ENCODE data around the gene PRG2. TPM values are rescaled to one million over a fixed set of nuclear protein-coding genes. Genes with fewer than 3 reads are reported as not detected.
A peak's percentile ranks its signal among the peaks of the same experiment; 100 is the strongest.

Gene PRG2
- total RNA-seq, 4 donors from 2014 or later, result 0.33 TPM; not detected in 3

DNA sequence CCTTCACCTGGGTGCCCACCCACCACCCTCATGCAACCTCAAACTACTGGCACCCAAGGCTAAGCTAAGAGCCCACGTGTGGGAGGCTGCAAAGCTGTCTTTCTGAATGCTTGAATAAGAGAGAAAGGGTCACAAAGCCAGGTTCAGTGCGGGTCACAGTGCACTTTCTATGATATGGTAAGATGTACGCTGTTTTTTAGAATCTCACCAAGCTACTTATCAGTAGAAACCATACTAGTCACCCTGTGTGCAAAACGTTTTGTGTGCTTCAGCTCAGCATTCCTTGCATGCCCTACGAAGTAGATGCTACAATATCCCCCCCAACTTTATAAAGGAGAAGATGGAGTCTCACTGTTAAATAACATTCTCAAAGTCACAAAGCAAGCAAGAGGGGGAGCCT lies 37.4 kb downstream of the PRG2 start:
- no peak overlapping the region for H3K27ac ChIP-seq (replicated peaks in 1 of 4)
- intact Hi-C loops (cut with DNase I), result loop anchor here (5.0 kb wide), 1 partner anchor 511 kb away; no protein-coding TSS in a partner anchor
- 56% methylated on average over 5 of the region's 5 CpGs for WGBS

GRCh38 chr11:57349491-57350274 lies 40.8 kb downstream of the PRG2 start:
- Histone ChIP-seq H3K27me3 (no peaks in the 10 kb centered on the region), H3K4me1 (peaks cover 3 to 19% (median 10%) of the 10 kb centered on the region in 4 donors), H3K36me3 (no peaks in the 10 kb centered on the region), H3K9me3 (no peaks in the 10 kb centered on the region), H3K4me3 (no peak overlapping the region), H3K27ac (replicated peaks in 1 of 4) (peak overlapping the region in 1 of 4 donors; percentile 7)
- WGBS, result 22% methylated on average over 31 of the region's 31 CpGs
- TF ChIP-seq EP300 (IDR thresholded peaks at IDR 0.05), result no peak
- TF ChIP-seq POLR2A (IDR thresholded peaks at IDR 0.05; ENCODE audit: low read depth), result no peak
- peak in 1 of 2 donors; percentile 40 for TF ChIP-seq POLR2AphosphoS5 (IDR thresholded peaks at IDR 0.05)
- TF ChIP-seq CTCF (IDR thresholded peaks at IDR 0.05), result peak; percentile 73 to 99 (median 88)
- no peak for DNase-seq (ENCODE audit: extremely low spot score)
- intact Hi-C loops (cut with DNase I), result loop anchor here (5.0 to 10.0 kb wide), 5 partner anchors 105 to 507 kb away; partner anchors contain the start of gene YPEL4

More for the DNA sequence above, 37.4 kb downstream of the PRG2 start:
- Histone ChIP-seq H3K27me3 (no peaks in the 10 kb centered on the region), H3K36me3 (no peaks in the 10 kb centered on the region), H3K4me1 (peaks cover 11 to 20% (median 18%) of the 10 kb centered on the region in 4 donors), H3K4me3 (no peak overlapping the region), H3K9me3 (no peaks in the 10 kb centered on the region)
- no peak for DNase-seq (ENCODE audit: extremely low spot score)
- no peak for TF ChIP-seq POLR2A (IDR thresholded peaks at IDR 0.05; ENCODE audit: low read depth)

- Histone ChIP-seq H3K27me3 (no peaks in the 10 kb centered on the region), H3K9me3 (no peaks in the 10 kb centered on the region), H3K36me3 (no peaks in the 10 kb centered on the region), H3K4me3 (no peak overlapping the region), H3K4me1 (peaks cover 3 to 15% (median 10%) of the 10 kb centered on the region in 4 donors), H3K27ac (replicated peaks in 1 of 4) (no peak overlapping the region)
- no peak for DNase-seq (ENCODE audit: extremely low spot score)
- TF ChIP-seq POLR2AphosphoS5 (IDR thresholded peaks at IDR 0.05) (no peak), EP300 (IDR thresholded peaks at IDR 0.05) (no peak), POLR2A (IDR thresholded peaks at IDR 0.05; ENCODE audit: low read depth) (no peak)
- 94% methylated on average over 14 of the region's 14 CpGs for WGBS
- intact Hi-C loops (cut with DNase I), result loop anchor here (5.0 to 10.0 kb wide), 4 partner anchors 106 to 296 kb away; partner anchors contain the start of gene YPEL4
Observed at GRCh38 chr11:57348636-57349313, 41.7 kb downstream of the PRG2 start.

GRCh38 chr11:57348052-57348451 lies 42.4 kb downstream of the PRG2 start:
- no peaks in the 10 kb centered on the region for H3K9me3 ChIP-seq
- 76% methylated on average over 3 of the region's 7 CpGs for WGBS
- H3K27me3 ChIP-seq, result no peaks in the 10 kb centered on the region
- H3K36me3 ChIP-seq, result no peaks in the 10 kb centered on the region
- no peak overlapping the region for H3K4me3 ChIP-seq
- intact Hi-C loops (cut with DNase I), result loop anchor here (5.0 to 10.0 kb wide), 4 partner anchors 107 to 297 kb away; partner anchors contain the start of gene YPEL4
- peaks cover 3 to 15% (median 10%) of the 10 kb centered on the region in 4 donors for H3K4me1 ChIP-seq
- TF ChIP-seq POLR2AphosphoS5 (IDR thresholded peaks at IDR 0.05) (no peak), POLR2A (IDR thresholded peaks at IDR 0.05; ENCODE audit: low read depth) (no peak), CTCF (IDR thresholded peaks at IDR 0.05) (no peak), EP300 (IDR thresholded peaks at IDR 0.05) (no peak)
- DNase-seq (ENCODE audit: extremely low spot score), result no peak
- H3K27ac ChIP-seq (replicated peaks in 1 of 4), result no peak overlapping the region

GRCh38 chr11:57347336-57347735 lies 43.1 kb downstream of the PRG2 start:
- DNase-seq (ENCODE audit: extremely low spot score), result no peak
- no peak overlapping the region for H3K27ac ChIP-seq (replicated peaks in 1 of 4)
- 86% methylated on average over 9 of the region's 9 CpGs for WGBS
- no peak for TF ChIP-seq POLR2A (IDR thresholded peaks at IDR 0.05; ENCODE audit: low read depth)
- no peak for TF ChIP-seq EP300 (IDR thresholded peaks at IDR 0.05)
- TF ChIP-seq CTCF (IDR thresholded peaks at IDR 0.05), result no peak
- TF ChIP-seq POLR2AphosphoS5 (IDR thresholded peaks at IDR 0.05), result no peak
- H3K27me3 ChIP-seq, result no peaks in the 10 kb centered on the region
- intact Hi-C loops (cut with DNase I), result loop anchor here (5.0 to 10.0 kb wide), 4 partner anchors 107 to 297 kb away; partner anchors contain the start of gene YPEL4
- H3K4me3 ChIP-seq, result no peak overlapping the region
- peaks cover 3 to 15% (median 10%) of the 10 kb centered on the region in 4 donors for H3K4me1 ChIP-seq
- no peaks in the 10 kb centered on the region for H3K36me3 ChIP-seq
- no peaks in the 10 kb centered on the region for H3K9me3 ChIP-seq
